ENCODE results near the gene RGS2.

Gene RGS2

DNA sequence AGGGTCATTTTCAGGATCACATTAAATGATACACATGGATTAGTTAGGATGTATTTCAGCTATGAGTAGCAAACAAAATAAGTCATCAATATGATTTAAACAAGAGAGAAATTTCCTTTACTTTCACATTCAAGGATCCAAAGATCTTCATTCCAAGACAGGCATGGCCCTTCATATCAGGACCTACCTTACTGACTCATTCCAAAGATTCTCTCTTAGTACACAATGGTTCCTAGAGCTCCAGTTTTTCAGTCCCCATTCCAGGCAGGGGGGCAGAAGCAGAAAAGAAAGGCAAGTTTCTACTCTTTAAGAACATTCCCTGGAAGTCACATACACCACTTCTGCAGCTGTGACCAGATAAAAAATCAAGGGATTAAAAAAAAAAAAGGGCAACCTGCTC, 23.7 kb downstream of the RGS2 start:
- no peak for DNase-seq

DNA sequence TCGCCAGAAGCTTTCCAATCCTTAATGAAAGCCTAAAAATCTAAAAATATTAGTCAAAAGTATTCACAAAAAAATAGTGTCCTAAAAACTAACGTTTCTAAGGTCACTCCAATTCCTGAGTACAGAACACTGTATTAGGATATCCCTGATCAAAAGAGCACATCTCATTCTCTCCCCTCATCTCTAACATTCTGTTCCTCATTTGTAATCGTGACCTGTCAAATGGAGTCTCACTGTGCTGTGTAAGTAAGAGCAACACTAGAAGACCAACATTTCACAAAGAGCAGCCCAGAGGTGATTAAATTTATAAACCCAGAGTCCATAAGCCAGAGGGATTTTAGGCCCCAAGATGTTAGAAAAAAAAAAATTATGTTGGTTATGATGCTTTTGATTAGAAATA, 26.3 kb downstream of the RGS2 start:
- no peak for DNase-seq

- DNase-seq = no peak
These were observed 30.6 kb downstream of the RGS2 start for GRCh38 chr1:192839162-192840066.

- no peak for DNase-seq
These were observed 35.5 kb downstream of the RGS2 start for GRCh38 chr1:192844360-192844759.

DNA sequence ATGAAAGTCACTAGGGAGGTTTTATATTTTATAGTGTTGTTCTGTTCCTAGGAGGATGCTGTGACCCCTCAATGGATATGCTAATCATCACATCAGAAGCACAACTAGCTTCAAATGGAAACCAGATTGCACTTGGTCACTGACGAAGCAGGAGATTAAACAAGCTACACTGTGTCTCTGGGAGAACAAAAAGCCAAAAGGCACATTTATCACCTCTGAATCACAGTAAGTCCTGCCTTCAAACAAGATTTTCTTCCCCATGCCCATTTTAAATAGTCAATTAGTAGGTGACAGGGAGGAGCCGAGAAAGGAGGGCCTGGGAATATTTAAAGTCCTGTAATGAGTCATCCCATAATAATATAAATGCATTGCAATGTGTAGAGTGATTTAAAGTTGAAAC, 38.1 kb downstream of the RGS2 start:
- DNase-seq = no peak

DNA sequence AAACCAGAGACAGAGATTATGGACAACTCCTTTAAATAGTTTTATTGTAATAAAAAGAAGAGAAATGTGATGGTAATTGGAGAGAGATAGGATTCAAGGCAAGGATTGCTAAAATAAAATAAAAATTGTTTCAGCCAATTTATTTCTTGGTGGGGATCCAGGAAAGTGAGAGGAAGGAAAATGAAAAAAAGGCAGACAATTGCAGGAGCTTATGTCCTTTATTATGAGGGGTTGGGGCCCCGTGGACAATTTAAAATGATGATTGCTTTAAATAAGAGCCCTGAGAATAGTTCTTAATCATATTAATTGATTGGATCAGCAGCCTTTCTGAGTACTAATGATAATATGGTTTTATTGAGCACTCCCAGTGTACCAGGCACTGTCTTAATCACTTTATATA, 40.2 kb downstream of the RGS2 start:
- no peak for DNase-seq

GRCh38 chr1:192849442-192849841, 40.6 kb downstream of the RGS2 start:
- no peak for DNase-seq

DNA sequence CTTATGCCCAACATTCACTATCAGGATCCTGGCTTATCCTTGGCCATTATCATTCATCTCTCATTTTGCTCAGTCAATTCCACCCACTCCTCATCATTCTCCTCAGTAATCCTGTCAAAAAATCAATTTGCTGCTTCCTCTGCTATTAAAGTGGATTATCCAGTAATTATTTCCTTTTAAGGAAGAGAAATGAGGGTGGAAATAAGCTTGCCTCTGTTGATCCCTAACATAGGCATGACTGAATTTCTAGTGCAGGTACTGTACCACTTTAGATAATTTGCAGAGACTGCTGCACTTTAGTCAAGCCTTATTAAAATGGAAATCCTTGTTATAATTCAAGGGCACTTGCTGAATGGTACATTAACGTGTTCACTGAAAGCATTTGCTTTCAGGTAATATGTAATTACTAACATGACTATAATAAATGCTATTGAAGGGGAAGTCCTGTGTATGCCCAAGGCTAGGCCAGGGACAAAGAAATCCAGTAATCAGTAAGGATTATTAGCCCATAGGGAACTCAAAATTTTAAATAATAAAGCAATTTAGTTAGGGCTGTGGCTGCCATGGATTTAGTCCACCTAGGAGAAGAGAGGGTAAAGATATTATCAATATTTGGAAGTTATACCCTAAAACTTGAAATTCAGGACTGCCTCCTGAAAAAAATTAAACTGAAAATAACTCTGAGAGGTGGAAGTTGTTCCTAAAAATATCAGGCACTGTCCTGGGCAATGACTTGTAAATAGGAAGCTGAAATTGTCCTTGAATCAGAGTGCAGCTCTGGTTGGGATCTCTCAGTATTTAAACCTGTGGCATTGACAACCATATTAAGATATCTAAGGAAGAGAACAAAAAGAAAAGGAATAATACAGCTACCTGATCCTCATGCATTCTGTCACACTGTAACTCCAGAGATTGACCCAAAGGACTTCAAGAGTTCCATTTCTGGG, 43.4 kb downstream of the RGS2 start:
- peak; percentile 70 to 85 for DNase-seq

GRCh38 chr1:192858456-192858855, 49.6 kb downstream of the RGS2 start:
- DNase-seq = no peak

DNA sequence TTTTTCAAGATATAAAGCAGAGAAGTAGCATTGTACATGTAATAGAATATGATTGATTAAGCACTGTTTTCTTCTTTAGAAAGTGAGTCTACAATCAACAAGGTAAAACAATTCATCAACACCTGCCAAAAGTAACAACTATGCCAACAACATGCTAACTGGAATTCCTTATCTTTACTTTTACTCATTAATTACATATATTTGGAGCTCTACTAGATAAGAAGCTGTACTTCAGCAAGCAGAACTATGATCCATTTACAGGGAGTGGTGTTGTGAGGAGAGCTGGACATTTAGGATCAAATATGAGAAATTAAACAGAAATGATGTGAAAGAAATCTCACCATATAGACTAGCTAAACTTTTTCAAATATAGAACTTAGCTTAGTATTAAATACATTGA, 51.0 kb downstream of the RGS2 start:
- DNase-seq = no peak

- DNase-seq = no peak
These were observed 51.8 kb downstream of the RGS2 start for GRCh38 chr1:192860478-192861185.

- DNase-seq = no peak
These were observed 53.0 kb downstream of the RGS2 start for GRCh38 chr1:192861860-192862259.
